ENCODE measurements around the gene MARVELD3.
A peak's percentile ranks its signal among the peaks of the same experiment; 100 is the strongest.

The MARVELD3 gene

DNA sequence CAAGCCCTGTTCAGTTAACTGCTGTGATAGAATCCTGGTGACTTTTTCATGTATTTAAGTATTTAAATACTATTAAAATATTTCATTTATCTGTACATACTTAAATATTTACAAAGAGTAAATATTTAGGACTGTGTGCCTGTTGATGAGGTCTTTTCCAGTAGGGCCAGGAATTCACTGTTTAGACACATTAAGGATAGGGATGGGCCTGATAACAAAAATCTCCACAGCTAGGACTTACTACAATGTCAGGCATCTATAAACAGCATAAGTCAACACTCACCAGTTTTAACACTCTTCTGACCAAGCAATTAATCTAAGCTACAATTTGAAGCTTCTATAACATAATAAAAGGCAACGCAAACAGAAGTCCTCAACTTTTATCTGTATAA lies 47.6 kb downstream of the MARVELD3 start:
- no peaks in the 10 kb centered on the region for H3K27me3 ChIP-seq (ENCODE audit: control insufficient read depth in 1 of 2, insufficient read depth in 1 of 2, low read length in 2 of 2)
- no peak overlapping the region for H3K27ac ChIP-seq (ENCODE audit: low read length, poor library complexity, severe bottlenecking)
- peaks cover 4% of the 10 kb centered on the region for H3K79me1 ChIP-seq (replicated peaks; ENCODE audit: low read length, poor library complexity, severe bottlenecking)
- H2BK12ac ChIP-seq (ENCODE audit: low read length in 2 of 2) = no peak overlapping the region
- H3K4me1 ChIP-seq (ENCODE audit: control insufficient read depth, insufficient read depth, low read depth, low read length) = no peaks in the 10 kb centered on the region
- no peak overlapping the region for H3K9ac ChIP-seq (ENCODE audit: low read length)
- H3K23ac ChIP-seq (ENCODE audit: low read length in 2 of 2) = no peak overlapping the region
- no peak for DNase-seq
- H3K4me2 ChIP-seq (ENCODE audit: low read length, poor library complexity, severe bottlenecking) = no peak overlapping the region
- H4K8ac ChIP-seq (ENCODE audit: low read length) = no peak overlapping the region
- no peak overlapping the region for H2BK120ac ChIP-seq (ENCODE audit: low read depth, low read length)
- no peak overlapping the region for H2AK5ac ChIP-seq (ENCODE audit: low read length, severe bottlenecking)
- H3K36me3 ChIP-seq (ENCODE audit: control insufficient read depth in 1 of 2, insufficient read depth in 2 of 2, low read depth in 1 of 2, low read length in 2 of 2) = peaks cover 20 to 88% of the 10 kb centered on the region in 2 experiments
- H2BK5ac ChIP-seq (ENCODE audit: low read depth, low read length, poor library complexity, severe bottlenecking) = no peak overlapping the region
- H2BK15ac ChIP-seq (ENCODE audit: low read depth, poor library complexity, severe bottlenecking) = no peak overlapping the region
- no CpG with 5 or more reads among the region's 1 CpG for WGBS
- no peaks in the 10 kb centered on the region for H3K9me3 ChIP-seq (ENCODE audit: control insufficient read depth, low read length)
- no peak overlapping the region for H2AFZ ChIP-seq (ENCODE audit: low read depth, low read length)
- no peak overlapping the region for H3K18ac ChIP-seq (ENCODE audit: low read depth in 1 of 2, low read length in 2 of 2)
- no peak overlapping the region for H4K91ac ChIP-seq (ENCODE audit: low read length)
- H3K4me3 ChIP-seq (ENCODE audit: insufficient read depth in 1 of 2, low read depth in 1 of 2, low read length in 2 of 2) = no peak overlapping the region
- no peak overlapping the region for H3K4ac ChIP-seq (ENCODE audit: low read depth in 1 of 2, low read length in 2 of 2)
- no peak overlapping the region for H3K14ac ChIP-seq (ENCODE audit: low read length in 2 of 2)

DNA sequence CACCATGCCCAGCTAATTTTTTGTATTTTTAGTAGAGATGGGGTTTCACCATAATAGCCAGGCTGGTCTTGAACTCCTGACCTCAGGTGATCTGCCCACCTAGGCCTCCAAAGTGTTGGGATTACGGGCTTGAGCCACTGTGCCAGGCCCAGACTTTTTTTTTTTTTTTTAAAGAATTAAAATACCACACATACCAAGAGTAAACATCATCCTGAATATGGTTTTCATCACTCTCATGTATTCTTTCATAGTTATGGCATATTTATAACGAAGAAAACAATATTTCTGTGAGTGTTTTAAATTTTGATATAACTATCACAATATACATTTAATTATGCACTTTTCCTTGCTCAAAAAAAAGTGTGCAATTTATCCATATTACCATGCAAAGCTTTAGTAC lies 48.2 kb downstream of the MARVELD3 start:
- Histone ChIP-seq H2BK5ac (ENCODE audit: low read depth, low read length, poor library complexity, severe bottlenecking) (no peak overlapping the region), H2AFZ (ENCODE audit: low read depth, low read length) (no peak overlapping the region), H3K36me3 (ENCODE audit: control insufficient read depth in 1 of 2, insufficient read depth in 2 of 2, low read depth in 1 of 2, low read length in 2 of 2) (peaks cover 20 to 88% of the 10 kb centered on the region in 2 experiments), H3K18ac (ENCODE audit: low read depth in 1 of 2, low read length in 2 of 2) (no peak overlapping the region), H2AK5ac (ENCODE audit: low read length, severe bottlenecking) (no peak overlapping the region), H3K4me3 (ENCODE audit: insufficient read depth in 1 of 2, low read depth in 1 of 2, low read length in 2 of 2) (no peak overlapping the region), H2BK12ac (ENCODE audit: low read length in 2 of 2) (no peak overlapping the region), H3K27ac (ENCODE audit: low read length, poor library complexity, severe bottlenecking) (no peak overlapping the region), H3K4me1 (ENCODE audit: control insufficient read depth, insufficient read depth, low read depth, low read length) (no peaks in the 10 kb centered on the region), H3K14ac (ENCODE audit: low read length in 2 of 2) (no peak overlapping the region), H4K8ac (ENCODE audit: low read length) (no peak overlapping the region), H3K79me1 (replicated peaks; ENCODE audit: low read length, poor library complexity, severe bottlenecking) (peaks cover 4% of the 10 kb centered on the region), H3K9ac (ENCODE audit: low read length) (no peak overlapping the region), H2BK15ac (ENCODE audit: low read depth, poor library complexity, severe bottlenecking) (no peak overlapping the region), H3K4me2 (ENCODE audit: low read length, poor library complexity, severe bottlenecking) (no peak overlapping the region), H3K4ac (ENCODE audit: low read depth in 1 of 2, low read length in 2 of 2) (no peak overlapping the region), H4K91ac (ENCODE audit: low read length) (no peak overlapping the region), H3K9me3 (ENCODE audit: control insufficient read depth, low read length) (no peaks in the 10 kb centered on the region), H3K27me3 (ENCODE audit: control insufficient read depth in 1 of 2, insufficient read depth in 1 of 2, low read length in 2 of 2) (no peaks in the 10 kb centered on the region), H2BK120ac (ENCODE audit: low read depth, low read length) (no peak overlapping the region), H3K23ac (ENCODE audit: low read length in 2 of 2) (no peak overlapping the region)
- no peak for DNase-seq
- WGBS = 93% methylated on average over 1 of the region's 2 CpGs

DNA sequence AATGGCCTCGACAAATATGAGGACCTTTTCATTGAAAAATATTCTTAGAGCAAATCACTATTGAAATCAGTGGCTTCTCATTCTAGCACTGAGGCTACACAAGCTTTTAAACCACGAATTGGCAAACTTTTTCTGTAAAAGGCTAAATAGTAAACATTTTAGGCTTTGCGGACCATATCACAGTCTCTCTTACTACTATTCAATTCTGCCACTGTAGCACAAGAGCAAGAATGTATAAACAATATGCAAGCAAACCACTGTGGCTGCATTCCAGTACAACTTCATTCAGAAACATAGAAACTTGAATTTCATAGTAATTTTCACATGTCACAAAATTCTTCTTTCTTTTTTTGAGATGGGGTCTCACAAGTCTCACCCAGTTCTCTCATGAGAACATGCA lies 49.4 kb downstream of the MARVELD3 start:
- Histone ChIP-seq H3K4me2 (ENCODE audit: low read length, poor library complexity, severe bottlenecking) (no peak overlapping the region), H3K79me1 (replicated peaks; ENCODE audit: low read length, poor library complexity, severe bottlenecking) (peaks cover 4% of the 10 kb centered on the region), H2BK120ac (ENCODE audit: low read depth, low read length) (no peak overlapping the region), H3K27me3 (ENCODE audit: control insufficient read depth in 1 of 2, insufficient read depth in 1 of 2, low read length in 2 of 2) (no peaks in the 10 kb centered on the region), H3K18ac (ENCODE audit: low read depth in 1 of 2, low read length in 2 of 2) (no peak overlapping the region), H3K4ac (ENCODE audit: low read depth in 1 of 2, low read length in 2 of 2) (no peak overlapping the region), H3K36me3 (ENCODE audit: control insufficient read depth in 1 of 2, insufficient read depth in 2 of 2, low read depth in 1 of 2, low read length in 2 of 2) (peaks cover 20 to 85% of the 10 kb centered on the region in 2 experiments), H4K91ac (ENCODE audit: low read length) (no peak overlapping the region), H2BK15ac (ENCODE audit: low read depth, poor library complexity, severe bottlenecking) (no peak overlapping the region), H3K9ac (ENCODE audit: low read length) (no peak overlapping the region), H2AFZ (ENCODE audit: low read depth, low read length) (no peak overlapping the region), H4K8ac (ENCODE audit: low read length) (no peak overlapping the region), H3K4me3 (ENCODE audit: insufficient read depth in 1 of 2, low read depth in 1 of 2, low read length in 2 of 2) (no peak overlapping the region), H3K14ac (ENCODE audit: low read length in 2 of 2) (no peak overlapping the region), H3K9me3 (ENCODE audit: control insufficient read depth, low read length) (no peaks in the 10 kb centered on the region), H2AK5ac (ENCODE audit: low read length, severe bottlenecking) (no peak overlapping the region), H3K4me1 (ENCODE audit: control insufficient read depth, insufficient read depth, low read depth, low read length) (no peaks in the 10 kb centered on the region), H2BK12ac (ENCODE audit: low read length in 2 of 2) (no peak overlapping the region), H3K27ac (ENCODE audit: low read length, poor library complexity, severe bottlenecking) (no peak overlapping the region), H2BK5ac (ENCODE audit: low read depth, low read length, poor library complexity, severe bottlenecking) (no peak overlapping the region), H3K23ac (ENCODE audit: low read length in 2 of 2) (no peak overlapping the region)
- DNase-seq = peak; percentile 26
- WGBS = 84% methylated on average over 3 of the region's 3 CpGs

DNA sequence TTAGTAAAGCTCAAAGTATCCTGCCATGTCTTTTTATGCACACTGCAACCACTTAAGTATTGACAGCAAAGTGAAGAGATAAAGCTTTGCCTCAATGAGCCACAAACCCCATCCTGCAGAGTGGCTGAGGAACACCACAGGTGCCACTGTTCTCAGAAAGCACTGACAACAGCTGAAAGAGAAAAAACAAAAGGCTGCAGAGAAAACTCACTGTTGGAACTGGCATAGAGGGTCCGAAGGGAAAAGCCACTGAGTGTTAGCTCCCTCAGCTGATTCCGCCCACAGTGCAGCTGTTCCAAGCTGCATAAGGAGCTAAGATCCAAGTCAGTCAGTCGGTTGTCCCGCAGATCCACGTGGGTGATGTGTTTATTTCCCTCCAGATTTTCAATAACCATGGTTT lies 50.3 kb downstream of the MARVELD3 start:
- Histone ChIP-seq H2BK12ac (ENCODE audit: low read length in 2 of 2) (no peak overlapping the region), H2BK15ac (ENCODE audit: low read depth, poor library complexity, severe bottlenecking) (no peak overlapping the region), H4K8ac (ENCODE audit: low read length) (no peak overlapping the region), H2BK5ac (ENCODE audit: low read depth, low read length, poor library complexity, severe bottlenecking) (no peak overlapping the region), H3K4me3 (ENCODE audit: insufficient read depth in 1 of 2, low read depth in 1 of 2, low read length in 2 of 2) (no peak overlapping the region), H3K9ac (ENCODE audit: low read length) (no peak overlapping the region), H3K4me2 (ENCODE audit: low read length, poor library complexity, severe bottlenecking) (no peak overlapping the region), H3K23ac (ENCODE audit: low read length in 2 of 2) (no peak overlapping the region), H3K27ac (ENCODE audit: low read length, poor library complexity, severe bottlenecking) (no peak overlapping the region), H3K4ac (ENCODE audit: low read depth in 1 of 2, low read length in 2 of 2) (no peak overlapping the region), H3K27me3 (ENCODE audit: control insufficient read depth in 1 of 2, insufficient read depth in 1 of 2, low read length in 2 of 2) (no peaks in the 10 kb centered on the region), H3K4me1 (ENCODE audit: control insufficient read depth, insufficient read depth, low read depth, low read length) (no peaks in the 10 kb centered on the region), H4K91ac (ENCODE audit: low read length) (no peak overlapping the region), H2BK120ac (ENCODE audit: low read depth, low read length) (no peak overlapping the region), H2AK5ac (ENCODE audit: low read length, severe bottlenecking) (no peak overlapping the region), H3K18ac (ENCODE audit: low read depth in 1 of 2, low read length in 2 of 2) (no peak overlapping the region), H2AFZ (ENCODE audit: low read depth, low read length) (no peak overlapping the region), H3K9me3 (ENCODE audit: control insufficient read depth, low read length) (no peaks in the 10 kb centered on the region), H3K14ac (ENCODE audit: low read length in 2 of 2) (no peak overlapping the region), H3K36me3 (ENCODE audit: control insufficient read depth in 1 of 2, insufficient read depth in 2 of 2, low read depth in 1 of 2, low read length in 2 of 2) (peaks cover 14 to 84% of the 10 kb centered on the region in 2 experiments), H3K79me1 (replicated peaks; ENCODE audit: low read length, poor library complexity, severe bottlenecking) (peaks cover under 1% of the 10 kb centered on the region)
- no peak for DNase-seq
- WGBS = over 99% methylated on average over 4 of the region's 5 CpGs

Data from mesenchymal stem cell (in vitro differentiated cells and primary cell).